HT-29 (cell line): ENCODE results near the gene RNF213. TPM values are rescaled to one million over a fixed set of nuclear protein-coding genes. Genes with fewer than 3 reads are reported as not detected.

Experiments used
- DNase-seq: peaks from one replicate; pipeline ENCODE4 v3.0.0-alpha.2; 2015; ENCODE audit warnings: low spot score
- total RNA-seq: library from RNA; depleted of rRNA; stranded (reverse); fragments of >200 nt; shearing (Covaris generic); gene quantifications from 2 replicates; pipeline ENCODE4 v1.2.3, GENCODE V29; 2014

The RNF213 gene
- total RNA-seq, 1 experiment from 2014 or later = 70.5 TPM

- peak; percentile 92 for DNase-seq
Measured at GRCh38 chr17:80414803-80415625, 154.4 kb downstream of the RNF213 start, which contains the start of gene ENDOV. Gene ENDOV (plus strand): TSS chr17:80415167. CDS start chr17:80415195, 28 bp downstream.

DNA sequence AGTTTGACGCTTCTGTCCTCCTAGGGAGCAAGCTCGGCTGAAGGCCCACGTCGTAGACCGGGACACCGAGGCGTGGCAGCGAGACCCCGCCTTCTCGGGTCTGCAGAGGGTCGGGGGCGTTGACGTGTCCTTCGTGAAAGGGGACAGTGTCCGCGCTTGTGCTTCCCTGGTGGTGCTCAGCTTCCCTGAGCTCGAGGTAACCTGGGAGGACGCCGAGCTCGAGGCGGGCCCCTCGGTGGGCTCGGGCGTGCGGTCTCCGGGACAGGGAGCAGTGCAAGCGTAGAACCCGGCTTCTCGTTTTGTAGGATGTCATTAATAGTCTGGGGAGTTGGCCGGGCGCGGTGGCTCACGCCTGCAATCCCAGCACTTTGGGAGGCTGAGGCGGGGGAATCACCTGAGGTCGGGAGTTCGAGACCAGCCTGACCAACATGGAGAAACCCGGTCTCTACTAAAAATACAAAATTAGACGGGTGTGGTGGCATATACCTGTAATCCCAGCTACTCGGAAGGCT is 155.0 kb downstream of the RNF213 start:
- DNase-seq = no peak

DNA sequence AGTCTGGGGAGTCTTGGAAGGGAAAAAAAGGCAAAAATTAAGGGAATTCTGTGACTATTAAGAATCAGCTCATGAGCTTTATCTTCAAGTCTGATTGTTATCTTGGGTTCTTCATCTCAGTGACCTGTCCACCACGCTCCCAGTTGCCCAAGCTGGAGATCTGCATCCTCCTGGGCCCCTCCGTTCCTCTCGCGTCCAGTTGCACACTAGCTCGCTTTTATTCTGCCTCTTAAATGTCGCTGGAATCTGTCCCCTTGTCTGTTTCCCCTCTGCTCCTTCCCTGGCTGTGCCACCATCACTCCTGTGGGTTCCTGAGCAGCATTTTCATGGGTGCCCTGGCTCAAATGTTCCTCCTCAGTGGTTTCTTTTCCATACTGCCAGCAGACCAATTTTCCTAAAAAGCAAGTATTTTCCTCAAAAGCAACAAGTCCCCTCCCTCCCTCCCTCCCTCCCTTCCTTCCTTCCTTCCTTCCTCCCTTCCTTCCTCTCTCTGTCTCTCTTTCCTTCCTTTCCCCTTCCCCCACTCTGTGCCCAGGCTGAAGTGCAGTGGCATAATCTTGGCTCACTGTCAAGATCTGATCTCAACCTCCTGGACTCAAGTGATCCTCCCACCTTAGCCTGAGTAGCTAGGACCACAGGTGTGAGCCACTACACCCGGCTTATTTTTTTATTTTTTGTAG is 155.7 kb downstream of the RNF213 start:
- no peak for DNase-seq

GRCh38 chr17:80416940-80417293 is 156.3 kb downstream of the RNF213 start:
- no peak for DNase-seq

DNA sequence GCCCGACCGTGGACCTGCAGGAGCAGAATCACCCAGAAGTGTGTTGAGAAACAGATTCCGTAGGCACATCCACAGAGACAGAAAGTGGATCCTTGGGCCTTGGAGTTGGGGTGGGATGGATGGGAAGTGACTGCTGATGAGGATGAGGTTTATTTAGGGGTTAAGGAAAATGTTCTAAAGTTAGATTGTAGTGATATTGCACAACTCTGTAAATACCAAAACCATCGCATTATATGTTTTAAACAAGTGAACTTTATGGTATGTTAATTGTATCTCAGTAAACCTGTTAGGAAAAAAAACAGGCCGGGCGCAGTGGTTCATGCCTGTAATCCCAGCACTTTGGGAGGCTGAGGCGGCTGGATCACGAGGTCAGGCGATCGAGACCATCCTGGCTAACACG is 157.9 kb downstream of the RNF213 start:
- DNase-seq = no peak

GRCh38 chr17:80419255-80419654 is 158.6 kb downstream of the RNF213 start:
- DNase-seq = no peak

DNA sequence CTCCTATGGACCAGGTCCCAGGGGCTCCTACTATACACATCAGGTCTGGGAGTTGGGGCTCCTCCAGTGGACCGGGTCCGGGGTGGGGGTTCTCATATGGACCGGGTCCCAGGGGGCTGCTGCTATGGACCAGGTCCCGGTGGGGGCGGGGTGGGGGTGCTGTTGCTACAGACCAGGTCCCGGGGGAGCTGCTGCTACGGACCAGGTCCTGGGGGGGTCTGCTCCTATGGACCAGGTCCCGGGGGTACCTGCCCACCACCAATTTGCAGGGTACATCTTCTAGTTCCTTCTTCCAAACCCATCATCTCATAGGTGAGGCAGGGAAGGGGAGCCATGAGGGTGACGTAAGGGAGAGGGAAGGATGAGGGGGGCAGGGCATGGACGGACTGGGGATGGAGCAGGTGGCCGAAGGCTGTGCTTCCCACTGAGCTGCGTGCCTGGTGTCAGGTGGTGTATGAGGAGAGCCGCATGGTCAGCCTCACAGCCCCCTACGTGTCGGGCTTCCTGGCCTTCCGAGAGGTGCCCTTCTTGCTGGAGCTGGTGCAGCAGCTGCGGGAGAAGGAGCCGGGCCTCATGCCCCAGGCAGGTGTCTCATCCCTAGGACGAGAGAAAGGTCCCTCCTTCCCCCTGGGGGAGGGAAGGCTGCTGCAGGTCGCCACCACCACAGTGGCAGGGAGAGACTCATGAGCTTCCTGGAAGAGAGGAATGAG is 160.9 kb downstream of the RNF213 start:
- no peak for DNase-seq

- DNase-seq = no peak
Measured at GRCh38 chr17:80422276-80422675, 161.6 kb downstream of the RNF213 start.

DNA sequence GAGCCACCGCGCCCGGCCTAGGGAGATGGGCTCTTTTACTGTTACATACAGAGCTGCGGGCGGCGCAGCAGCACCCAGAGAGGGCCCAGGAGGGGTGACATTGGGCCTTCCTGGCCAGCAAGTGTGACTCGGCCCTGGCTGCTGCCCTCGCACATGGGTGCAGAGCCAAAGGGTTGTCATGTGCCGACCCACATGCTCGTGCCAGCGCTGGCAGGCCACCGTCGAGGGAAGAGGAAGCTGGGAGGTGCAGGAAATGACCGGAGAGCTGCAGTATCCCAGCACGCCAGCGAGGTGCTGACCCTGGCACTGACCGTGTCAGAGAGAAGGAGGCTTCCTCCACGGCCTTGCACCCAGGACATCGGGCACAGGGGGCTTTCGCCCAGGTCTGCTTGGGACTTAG is 162.3 kb downstream of the RNF213 start:
- no peak for DNase-seq

DNA sequence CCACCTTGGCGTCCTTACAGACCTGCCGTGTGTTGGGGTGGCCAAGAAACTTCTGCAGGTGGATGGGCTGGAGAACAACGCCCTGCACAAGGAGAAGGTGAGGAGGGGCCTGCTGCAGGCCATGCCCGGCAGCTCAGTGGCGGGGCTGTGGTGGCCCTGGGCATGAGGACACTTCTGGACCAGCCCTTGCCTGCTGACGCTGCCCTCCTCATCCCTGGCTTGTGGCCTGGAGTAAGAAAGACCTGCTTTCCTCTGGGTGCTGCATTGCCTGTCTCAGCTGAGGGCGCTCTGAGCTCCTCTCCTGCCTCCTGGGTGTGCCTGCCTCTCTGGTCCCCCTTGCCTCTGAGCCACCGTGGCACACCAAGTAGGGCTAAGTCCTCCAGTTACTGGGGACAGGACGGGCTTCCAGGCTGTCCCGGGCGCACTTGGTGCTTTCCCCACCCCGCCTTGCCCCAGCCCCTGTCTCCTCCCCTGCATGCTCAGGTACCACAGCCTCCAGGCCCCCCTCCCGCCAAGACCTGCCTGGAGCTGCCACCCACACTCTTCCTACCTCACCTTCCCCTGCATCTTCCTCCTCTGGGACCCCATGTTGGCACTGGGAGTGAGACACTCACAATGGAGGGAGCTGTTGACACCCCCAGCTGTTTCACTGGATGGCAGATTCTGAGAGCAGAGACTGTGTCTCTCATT is 163.0 kb downstream of the RNF213 start:
- DNase-seq = no peak

DNA sequence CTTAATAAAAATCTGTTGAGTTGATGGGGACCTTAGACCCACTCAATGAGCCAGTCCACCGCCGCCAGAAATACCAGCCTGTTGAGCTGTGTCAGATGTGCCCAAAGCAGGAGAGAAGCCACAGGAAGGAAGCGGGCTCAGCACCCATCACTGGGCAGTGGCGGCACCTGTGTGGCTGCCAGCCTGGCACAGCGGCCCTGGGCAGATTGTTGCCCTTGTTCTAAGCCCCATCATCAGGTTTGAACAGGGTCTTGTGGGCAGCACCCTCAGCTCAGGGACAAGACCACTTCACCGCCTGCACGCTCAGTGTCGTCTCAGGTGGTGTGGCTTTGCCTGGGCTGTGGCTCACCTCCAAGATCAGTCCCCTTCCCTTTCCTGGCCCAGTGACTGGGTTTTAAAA is 163.6 kb downstream of the RNF213 start:
- no peak for DNase-seq

DNA sequence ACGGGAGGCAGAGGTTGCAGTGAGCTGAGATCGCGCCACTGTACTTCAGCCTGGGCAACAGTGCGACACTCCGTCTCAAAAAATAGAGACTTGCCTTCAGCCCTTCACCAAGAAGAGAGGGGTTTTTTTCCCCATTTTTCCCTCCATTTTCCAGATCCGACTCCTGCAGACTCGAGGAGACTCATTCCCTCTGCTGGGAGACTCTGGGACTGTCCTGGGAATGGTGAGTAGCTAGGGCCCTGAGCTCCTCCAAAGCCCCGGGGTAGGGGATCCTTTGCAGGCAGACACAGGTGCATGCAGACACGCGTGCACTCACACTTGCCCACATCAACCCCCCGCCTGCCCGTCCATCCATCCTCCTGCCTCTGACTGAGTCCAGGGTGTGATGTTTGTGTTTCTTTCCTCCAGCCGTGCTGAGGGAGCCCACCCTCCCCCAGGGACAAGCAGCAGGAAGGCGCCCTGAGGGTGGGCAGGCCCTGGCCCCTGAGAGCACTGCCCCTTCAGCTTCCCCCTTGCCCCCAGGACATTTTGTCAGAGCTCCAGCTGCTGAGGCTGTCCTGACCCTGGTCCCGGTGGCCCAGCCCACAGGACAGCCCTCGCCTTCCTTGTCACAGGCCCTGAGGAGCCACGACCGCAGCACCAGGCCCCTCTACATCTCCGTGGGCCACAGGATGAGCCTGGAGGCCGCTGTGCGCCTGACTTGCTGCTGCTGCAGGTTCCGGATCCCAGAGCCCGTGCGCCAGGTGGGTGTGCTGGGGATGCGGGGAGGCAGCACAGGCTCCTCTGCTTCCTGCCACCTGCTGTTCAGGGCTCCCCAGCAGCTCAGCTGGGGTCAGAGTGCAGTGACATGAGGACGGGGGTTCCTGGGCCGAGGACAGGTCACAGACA is 164.5 kb downstream of the RNF213 start:
- no peak for DNase-seq

DNA sequence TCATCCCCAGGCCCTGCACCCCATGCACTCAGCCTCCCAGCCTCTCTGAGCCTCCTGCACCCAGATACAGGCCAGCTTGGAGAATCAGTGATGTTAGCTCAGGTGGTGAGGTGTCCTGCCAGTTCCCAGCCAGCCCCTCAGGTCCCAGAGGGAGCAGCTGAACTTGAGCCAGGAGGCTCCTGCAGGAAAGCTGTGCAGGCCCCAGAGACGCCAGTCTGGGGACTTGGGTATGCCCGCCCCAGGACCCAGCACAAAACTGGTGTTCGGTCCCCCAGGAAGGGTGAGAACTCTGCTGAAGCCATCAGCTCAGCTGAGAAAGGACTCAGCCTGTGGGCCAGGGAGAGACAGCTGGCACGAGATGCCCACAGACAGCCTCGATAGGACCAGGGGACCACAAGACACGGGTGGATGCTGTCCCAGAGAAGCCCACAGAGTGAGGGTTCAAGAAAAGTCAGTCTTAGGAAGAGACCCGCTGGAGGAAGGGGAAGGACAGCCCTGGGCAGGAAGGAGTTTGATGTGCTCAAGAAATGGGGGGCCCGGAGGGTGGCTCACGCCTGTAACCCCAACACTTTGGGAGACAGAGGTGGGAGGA is 165.3 kb downstream of the RNF213 start:
- DNase-seq = no peak

DNA sequence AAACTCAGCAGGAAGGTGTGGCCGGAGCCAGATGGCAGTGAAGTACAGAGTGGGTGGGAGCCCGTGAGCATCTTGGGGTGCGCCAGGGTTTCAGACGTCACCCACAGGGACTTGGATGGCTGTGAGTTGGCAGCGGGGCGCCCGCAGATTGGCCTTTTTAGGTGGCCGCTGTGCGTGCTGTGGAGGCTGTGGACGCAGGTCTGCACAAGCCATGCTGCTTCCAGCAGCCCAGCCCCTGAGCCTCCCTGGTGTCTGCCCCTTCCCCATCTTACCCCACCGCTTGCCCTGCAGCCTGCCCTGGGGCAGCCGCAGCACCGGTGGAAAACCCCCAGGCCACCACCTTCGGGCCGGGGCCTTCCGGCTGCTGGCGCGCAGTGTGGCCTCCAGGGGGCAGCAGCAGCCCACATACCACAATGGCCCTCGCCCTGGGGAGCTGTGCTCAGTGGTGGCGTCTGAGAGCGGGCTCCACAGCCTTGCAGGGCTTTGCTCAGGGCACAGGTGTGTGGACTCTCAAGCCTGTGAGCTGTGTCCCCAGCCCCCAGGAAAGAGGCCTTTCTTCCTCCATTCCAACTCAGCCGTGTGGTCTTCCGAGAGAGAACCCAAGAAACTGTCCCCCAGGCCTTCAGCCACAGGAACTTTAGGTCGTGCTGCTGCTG is 166.1 kb downstream of the RNF213 start:
- DNase-seq = peak; percentile 85

GRCh38 chr17:80427366-80428282 is 167.0 kb downstream of the RNF213 start:
- DNase-seq = no peak

GRCh38 chr17:80428363-80428762 is 167.7 kb downstream of the RNF213 start:
- DNase-seq = no peak

DNA sequence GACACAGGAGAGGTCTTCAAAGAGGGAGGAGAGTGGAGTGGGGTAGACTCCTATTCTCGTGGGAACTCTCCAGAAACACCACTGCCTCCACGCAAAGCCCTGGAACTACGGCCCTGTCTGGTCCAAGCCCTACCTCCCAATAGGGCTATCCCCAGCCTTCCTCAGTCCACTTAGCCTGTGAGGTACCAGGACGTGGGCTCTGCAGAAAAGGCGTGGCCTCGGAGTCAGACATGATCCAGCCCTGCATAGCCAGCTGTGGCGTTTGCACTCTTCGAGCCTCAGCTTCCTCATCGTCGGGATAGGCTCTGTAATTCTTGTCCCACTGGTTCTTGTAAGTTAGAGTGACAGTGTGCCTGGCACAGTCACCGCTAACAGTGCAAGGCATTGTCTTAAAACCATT is 168.1 kb downstream of the RNF213 start:
- no peak for DNase-seq
